GM21717 (cell line): ENCODE results near the gene CEACAM19.
"Not testable (repeated sequence)": the region's sequence is repeated elsewhere in the genome, so short reads cannot be mapped to it uniquely, and the experiment has no call there.

Experiments used
- ATAC-seq: cut with Tn5 transposase; IDR thresholded peaks from one replicate; pipeline ENCODE4 v1.9.1; 2021; ENCODE audit warnings: mild to moderate bottlenecking, moderate library complexity; ENCODE audit not compliant: unreplicated experiment

The CEACAM19 gene

GRCh38 chr19:44697670-44698034, 26.4 kb downstream of the CEACAM19 start:
- ATAC-seq = no peak

GRCh38 chr19:44698492-44699201, 27.4 kb downstream of the CEACAM19 start, which contains the start of gene CEACAM16:
CEACAM16 (plus strand) TSS chr19:44699151; CDS start chr19:44701457, 2,306 bp downstream.
- ATAC-seq = no peak

- ATAC-seq = no peak
Observed at GRCh38 chr19:44700547-44700946, 29.3 kb downstream of the CEACAM19 start.

DNA sequence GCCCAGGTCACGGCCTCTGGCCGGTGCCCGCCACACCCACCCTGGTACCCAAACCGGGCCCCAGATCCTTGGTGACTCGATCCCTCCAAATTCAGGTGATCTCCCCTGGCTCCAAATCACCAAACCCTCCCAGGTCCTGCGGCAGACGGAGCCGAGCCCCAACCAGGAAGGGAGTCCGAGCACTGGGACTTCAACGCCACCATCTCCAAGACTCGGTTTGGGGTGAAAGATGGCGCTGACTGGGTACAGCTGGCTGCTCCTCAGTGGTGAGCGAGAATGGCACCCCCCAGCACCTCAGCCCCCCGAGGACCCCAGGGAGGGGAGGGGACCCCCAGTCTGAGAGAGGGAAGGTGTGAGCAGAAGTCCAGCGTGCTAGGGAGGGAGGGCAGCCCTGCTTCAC, 29.9 kb downstream of the CEACAM19 start:
- ATAC-seq = no peak

- ATAC-seq = no peak
Observed at GRCh38 chr19:44702551-44703176, 31.4 kb downstream of the CEACAM19 start.

DNA sequence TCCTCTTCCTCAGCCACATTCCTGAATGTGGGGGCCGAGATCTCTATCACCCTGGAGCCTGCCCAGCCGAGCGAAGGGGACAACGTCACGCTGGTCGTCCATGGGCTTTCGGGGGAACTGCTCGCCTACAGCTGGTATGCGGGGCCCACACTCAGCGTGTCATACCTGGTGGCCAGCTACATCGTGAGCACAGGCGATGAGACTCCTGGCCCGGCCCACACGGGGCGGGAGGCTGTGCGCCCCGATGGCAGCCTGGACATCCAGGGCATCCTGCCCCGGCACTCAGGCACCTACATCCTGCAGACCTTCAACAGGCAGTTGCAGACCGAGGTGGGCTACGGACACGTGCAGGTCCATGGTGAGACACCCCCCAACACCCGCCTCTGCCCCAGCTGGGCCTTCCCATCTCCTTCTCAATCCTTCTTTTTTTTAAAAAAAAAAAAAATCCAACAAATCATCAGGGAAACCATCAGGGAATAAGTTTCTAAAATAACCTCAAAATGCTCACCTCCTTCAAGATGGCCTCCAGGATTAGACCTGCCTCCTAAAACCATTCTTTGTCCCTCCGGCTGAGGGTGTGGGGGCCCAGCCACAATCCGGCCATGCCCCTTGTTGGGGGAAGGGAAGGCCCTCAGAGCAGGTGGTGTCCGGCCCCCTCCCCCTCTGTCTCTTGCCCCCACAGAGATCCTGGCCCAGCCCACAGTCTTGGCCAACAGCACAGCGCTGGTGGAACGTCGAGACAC, 32.2 kb downstream of the CEACAM19 start:
- no peak for ATAC-seq

GRCh38 chr19:44704982-44705381, 33.7 kb downstream of the CEACAM19 start:
- ATAC-seq = no peak

DNA sequence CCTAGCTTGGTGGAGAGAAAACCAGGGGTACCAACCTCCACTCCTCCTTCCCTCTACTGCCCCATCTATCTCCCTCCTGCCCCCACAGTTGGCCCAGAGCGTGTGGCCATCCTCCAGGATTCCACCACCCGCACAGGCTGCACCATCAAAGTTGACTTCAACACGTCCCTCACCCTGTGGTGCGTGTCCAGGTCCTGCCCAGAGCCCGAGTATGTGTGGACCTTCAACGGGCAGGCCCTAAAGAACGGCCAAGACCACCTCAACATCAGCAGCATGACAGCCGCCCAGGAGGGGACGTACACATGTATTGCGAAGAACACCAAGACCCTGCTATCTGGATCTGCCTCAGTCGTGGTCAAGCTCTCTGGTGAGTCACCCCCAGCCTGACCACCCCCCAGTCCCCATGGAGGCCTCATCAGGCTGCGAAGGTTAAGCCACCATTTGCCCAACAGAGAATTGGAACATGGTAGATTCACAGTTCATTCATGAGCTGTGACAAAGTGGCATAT, 34.3 kb downstream of the CEACAM19 start:
- no peak for ATAC-seq

DNA sequence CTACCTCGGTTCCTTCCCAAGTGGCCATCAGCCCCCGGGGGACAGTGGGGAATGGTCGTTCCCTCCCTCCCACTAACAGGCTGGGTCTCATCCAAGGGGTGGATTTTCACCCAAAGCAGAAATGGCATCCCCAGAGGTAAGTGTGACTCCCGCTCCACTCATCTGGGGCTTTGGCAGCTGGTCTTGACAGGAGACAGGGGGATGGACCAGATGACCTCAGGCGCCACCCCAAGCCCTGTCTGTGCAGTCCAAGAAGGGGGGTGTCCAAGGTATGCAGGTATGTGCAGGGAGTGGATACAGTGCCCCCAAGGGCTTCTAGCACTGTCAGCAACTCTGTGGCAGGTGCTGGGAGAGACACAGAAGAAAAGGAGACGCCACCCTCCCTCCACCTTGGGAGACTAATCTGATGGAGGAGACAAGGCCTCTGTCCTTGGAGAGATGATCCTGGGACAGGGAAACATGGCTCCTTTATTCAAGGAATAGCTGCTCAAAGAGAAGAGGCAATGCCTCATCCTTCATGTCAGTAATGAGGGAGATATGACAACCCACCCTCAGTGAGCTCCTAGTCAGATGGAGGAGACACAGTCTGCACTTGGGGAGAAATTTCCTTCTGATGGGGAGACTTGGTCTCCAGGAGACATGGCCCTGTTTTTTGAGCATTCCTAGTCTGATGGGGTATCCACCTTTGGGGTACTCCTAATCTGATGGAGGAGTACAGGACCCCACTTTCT, 35.4 kb downstream of the CEACAM19 start:
- no peak for ATAC-seq

DNA sequence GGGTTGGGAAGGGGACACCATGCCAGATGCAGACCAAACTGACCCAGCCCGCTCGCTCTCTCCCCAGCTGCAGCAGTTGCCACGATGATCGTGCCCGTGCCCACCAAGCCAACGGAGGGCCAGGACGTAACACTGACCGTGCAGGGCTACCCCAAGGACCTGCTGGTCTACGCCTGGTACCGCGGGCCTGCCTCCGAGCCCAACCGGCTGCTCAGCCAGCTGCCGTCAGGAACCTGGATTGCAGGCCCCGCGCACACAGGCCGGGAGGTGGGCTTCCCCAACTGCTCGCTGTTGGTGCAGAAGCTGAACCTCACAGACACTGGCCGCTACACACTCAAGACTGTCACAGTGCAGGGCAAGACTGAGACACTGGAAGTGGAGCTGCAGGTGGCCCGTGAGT, 36.5 kb downstream of the CEACAM19 start:
- ATAC-seq = no peak

DNA sequence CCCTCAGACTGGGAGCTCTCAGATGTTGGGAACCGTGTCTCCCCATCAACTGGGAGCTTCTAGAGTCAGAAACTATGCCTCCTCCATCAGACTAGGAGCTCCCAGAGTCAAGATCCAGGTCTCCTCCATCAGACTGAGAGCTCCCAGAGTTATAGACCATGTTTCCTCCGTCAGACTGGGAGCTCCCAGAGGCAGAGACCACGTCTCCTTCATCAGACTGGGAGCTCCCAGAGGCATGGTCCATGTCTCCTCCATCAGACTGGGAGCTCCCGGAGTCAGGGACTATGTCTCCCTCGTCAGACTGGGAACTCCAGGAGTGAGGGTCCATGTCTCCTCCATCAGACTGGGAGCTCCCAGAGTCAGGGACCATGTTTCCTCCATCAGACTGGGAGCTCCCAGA, 37.7 kb downstream of the CEACAM19 start:
- ATAC-seq = no peak

GRCh38 chr19:44709434-44710266, 38.4 kb downstream of the CEACAM19 start:
- not testable (repeated sequence) for ATAC-seq

- no peak for ATAC-seq
Observed at GRCh38 chr19:44710483-44710882, 39.2 kb downstream of the CEACAM19 start.

DNA sequence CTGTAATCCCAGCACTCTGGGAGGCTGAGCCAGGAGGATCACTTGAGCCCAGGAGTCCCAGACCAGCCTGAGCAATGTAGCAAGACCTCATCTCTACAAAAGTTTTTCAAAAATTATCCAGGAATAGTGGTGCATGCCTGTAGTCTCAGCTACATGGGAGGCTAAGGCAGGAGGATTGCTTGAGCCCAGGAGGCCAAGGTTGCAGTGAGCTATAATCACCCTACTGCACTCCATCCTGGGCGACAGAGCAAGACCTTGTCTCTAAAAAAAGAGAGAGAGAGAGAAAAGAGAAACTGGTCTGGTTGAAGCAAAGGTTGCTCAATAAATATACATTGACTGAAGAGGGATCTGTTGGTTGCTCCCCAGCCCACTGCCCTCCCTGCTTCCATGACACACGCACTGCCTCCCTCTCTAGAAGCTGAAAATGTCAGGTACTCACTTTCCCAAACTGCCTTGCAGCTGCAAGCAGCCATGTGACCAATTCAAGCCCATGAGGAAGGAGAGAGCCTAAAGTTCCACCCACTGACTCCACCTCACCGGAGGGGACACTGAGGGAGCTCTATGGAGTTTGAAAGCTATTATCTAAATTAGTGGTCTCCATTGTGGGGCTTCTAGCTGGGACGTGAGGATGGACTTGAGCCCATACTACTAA, 41.7 kb downstream of the CEACAM19 start:
- no peak for ATAC-seq

DNA sequence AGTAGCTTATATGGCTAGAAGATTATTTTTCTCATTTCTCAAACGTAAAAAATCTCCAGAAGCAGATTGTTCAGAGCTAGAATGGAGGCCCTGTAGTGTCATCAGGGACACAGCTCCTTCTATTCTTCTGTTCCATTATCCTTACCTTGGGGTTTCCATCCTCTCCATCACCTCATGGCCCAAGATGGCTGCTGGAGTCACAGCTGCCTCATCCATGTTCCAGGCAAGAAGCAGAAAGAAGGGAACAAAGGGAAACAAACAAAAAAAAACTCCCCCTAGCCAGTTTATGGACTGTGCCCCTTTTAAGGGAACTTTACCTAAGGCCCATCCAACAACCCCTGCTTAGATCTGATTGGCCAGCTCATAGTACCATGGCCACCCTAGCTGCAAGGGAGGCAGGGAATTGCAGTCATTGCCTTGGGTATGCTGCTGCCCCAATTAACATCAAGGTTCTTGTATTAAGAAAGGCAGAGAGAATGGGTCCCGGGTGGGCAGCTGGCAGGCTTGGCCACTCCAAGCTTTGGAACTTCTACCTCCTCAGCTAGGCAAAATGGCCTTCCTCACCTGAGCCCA, 43.4 kb downstream of the CEACAM19 start:
- no peak for ATAC-seq

GRCh38 chr19:44717603-44718002, 46.3 kb downstream of the CEACAM19 start:
- no peak for ATAC-seq

DNA sequence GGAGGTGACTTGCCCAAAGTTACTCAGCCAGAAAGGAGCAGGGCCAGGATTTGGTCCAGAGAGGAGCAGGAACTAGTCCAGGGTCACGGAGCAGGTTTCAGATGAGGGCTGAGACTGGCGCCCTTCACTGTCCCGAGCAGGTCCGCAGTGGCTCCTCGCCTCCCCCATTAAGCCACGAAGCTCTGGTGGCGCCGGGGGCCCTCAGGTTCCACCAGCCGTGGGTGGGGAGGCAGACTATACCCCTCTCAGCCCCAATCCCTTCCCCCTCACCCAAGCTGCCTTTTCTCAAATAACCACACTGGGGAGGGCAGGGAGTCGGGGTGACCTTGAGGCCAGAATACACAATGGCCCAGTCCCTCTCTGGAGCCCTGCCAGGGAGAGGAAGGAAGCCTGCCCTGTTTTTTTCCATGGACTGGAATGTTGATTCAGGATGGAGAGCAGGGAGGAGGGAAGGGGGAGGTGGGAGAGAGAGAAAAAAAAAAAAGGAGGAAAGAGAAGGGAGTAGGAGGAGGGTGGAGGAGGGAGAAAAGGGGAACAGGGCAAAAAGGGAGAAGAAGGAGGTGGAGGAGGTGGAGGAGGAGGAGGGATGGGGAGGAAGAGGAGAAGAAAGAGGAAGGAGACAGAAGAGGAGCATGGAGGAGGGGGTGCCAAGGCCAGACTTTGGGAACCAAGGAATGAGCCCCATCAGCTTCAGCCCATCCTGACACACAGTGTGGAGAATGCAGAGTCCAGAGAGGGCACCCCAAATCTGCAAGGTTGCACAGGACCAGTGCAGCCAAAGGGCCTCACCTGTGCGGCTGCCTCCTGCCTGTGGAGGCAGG, 47.4 kb downstream of the CEACAM19 start:
- ATAC-seq = no peak

GRCh38 chr19:44719262-44719701, 48.0 kb downstream of the CEACAM19 start:
- no peak for ATAC-seq
